Loucy (cell line): ENCODE measurements around the gene AP1B1.

Experiments used
- CTCF ChIP-seq: fragments of 200-600 bp; sonication (generic); conservative IDR thresholded peaks from 2 replicates; pipeline ENCODE4 v1.5.1; 2014; ENCODE audit warnings: mild to moderate bottlenecking, antibody characterized with exemption, low read length
- EZH2phosphoT487 ChIP-seq: fragments of 200-600 bp; IDR thresholded peaks from 2 replicates; pipeline ENCODE4 v1.6.1; 2018; ENCODE audit warnings: antibody characterized with exemption, mild to moderate bottlenecking, moderate library complexity, borderline replicate concordance

- TF ChIP-seq CTCF (no peak), EZH2phosphoT487 (no peak)
These were observed 37.3 kb downstream of the AP1B1 start for GRCh38 chr22:29351042-29351441.
